ENCODE data around the gene DDX43.

DNA sequence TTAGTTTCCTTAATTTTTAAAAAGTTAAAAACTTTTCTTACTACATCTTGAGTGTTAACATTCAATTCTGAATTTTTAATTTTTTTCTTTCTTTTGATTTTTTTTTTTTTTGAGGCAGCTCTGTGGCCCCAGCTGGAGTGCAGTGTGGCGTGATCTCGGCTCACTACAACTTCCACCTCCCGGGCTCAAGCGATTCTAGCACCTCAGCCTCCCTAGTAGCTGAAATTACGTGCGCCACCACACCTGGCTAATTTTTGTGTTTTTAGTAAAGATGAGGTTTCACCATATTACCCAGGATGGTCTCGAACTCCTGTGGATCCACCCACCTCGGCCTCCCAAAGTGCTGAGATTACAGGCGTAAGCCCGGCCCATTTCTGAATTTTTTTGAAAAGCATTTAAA lies 1.2 kb downstream of the DDX43 start:
- TF ChIP-seq, protein P1, sequence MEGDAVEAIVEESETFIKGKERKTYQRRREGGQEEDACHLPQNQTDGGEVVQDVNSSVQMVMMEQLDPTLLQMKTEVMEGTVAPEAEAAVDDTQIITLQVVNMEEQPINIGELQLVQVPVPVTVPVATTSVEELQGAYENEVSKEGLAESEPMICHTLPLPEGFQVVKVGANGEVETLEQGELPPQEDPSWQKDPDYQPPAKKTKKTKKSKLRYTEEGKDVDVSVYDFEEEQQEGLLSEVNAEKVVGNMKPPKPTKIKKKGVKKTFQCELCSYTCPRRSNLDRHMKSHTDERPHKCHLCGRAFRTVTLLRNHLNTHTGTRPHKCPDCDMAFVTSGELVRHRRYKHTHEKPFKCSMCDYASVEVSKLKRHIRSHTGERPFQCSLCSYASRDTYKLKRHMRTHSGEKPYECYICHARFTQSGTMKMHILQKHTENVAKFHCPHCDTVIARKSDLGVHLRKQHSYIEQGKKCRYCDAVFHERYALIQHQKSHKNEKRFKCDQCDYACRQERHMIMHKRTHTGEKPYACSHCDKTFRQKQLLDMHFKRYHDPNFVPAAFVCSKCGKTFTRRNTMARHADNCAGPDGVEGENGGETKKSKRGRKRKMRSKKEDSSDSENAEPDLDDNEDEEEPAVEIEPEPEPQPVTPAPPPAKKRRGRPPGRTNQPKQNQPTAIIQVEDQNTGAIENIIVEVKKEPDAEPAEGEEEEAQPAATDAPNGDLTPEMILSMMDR (IDR thresholded peaks at IDR 0.05), result no peak
- TF ChIP-seq ZFX (IDR thresholded peaks at IDR 0.05; ENCODE audit: borderline replicate concordance), result no peak
